A549 (cell line): ENCODE results near the gene AUTS2.

Experiments
- BHLHE40 ChIP-seq: IDR thresholded peaks from 2 replicates; pipeline ENCODE4 v1.6.1; 2012; ENCODE audit warnings: low read depth, low read length, inconsistent platforms
- ESRRA ChIP-seq: fragments of 150-350 bp; IDR thresholded peaks from 2 replicates; pipeline ENCODE4 v1.6.1; 2014; ENCODE audit warnings: mild to moderate bottlenecking, low read length, borderline replicate concordance
- HOXB5 ChIP-seq: fragments of 250-450 bp; sonication (Bioruptor Pico); IDR thresholded peaks from 2 replicates; pipeline ENCODE4 v1.5.0; 2020; ENCODE audit warnings: mild to moderate bottlenecking, moderate library complexity
- POLR2A ChIP-seq: IDR thresholded peaks from 2 replicates; pipeline ENCODE4 v1.6.1; 2012; ENCODE audit warnings: mild to moderate bottlenecking, low read length
- TF ChIP-seq, protein P1 (sequence below): fragments of >200 bp; sonication (Bioruptor Twin); formaldehyde crosslinking; IDR thresholded peaks from 3 replicates; pipeline ENCODE4 v1.5.1; 2016
- TF ChIP-seq, protein P2 (sequence below): IDR thresholded peaks from 2 replicates; pipeline ENCODE4 v1.6.1; 2012
- TF ChIP-seq, protein P3 (sequence below): IDR thresholded peaks from 2 replicates; pipeline ENCODE4 v1.6.1; 2012
- TF ChIP-seq, protein P4 (sequence below): fragments of >200 bp; sonication (Bioruptor Twin); formaldehyde crosslinking; IDR thresholded peaks from 3 replicates; pipeline ENCODE4 v1.6.1; 2016

DNA sequence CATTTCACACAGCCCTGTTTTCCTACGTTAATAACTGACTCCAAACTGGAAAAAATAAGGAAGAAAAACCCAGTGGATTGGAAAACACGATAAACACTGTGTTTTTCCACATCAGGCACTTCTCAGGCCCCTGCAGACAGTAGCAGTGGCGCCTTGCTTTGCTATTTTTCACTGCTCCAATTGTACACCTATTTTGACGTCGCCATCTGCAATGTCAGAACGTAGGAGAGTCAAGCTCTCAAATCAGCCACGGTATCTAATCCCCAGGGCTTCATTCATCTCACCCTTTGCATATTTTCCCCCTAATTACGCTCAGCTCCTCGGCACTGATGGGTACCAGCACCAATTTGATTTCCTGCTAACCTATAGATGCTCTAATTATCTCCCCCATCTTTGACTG is 1195.5 kb downstream of the AUTS2 start:
- no peak for TF ChIP-seq POLR2A
- TF ChIP-seq, protein P1, sequence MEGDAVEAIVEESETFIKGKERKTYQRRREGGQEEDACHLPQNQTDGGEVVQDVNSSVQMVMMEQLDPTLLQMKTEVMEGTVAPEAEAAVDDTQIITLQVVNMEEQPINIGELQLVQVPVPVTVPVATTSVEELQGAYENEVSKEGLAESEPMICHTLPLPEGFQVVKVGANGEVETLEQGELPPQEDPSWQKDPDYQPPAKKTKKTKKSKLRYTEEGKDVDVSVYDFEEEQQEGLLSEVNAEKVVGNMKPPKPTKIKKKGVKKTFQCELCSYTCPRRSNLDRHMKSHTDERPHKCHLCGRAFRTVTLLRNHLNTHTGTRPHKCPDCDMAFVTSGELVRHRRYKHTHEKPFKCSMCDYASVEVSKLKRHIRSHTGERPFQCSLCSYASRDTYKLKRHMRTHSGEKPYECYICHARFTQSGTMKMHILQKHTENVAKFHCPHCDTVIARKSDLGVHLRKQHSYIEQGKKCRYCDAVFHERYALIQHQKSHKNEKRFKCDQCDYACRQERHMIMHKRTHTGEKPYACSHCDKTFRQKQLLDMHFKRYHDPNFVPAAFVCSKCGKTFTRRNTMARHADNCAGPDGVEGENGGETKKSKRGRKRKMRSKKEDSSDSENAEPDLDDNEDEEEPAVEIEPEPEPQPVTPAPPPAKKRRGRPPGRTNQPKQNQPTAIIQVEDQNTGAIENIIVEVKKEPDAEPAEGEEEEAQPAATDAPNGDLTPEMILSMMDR: no peak
- TF ChIP-seq, protein P2, sequence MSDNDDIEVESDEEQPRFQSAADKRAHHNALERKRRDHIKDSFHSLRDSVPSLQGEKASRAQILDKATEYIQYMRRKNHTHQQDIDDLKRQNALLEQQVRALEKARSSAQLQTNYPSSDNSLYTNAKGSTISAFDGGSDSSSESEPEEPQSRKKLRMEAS: no peak
- TF ChIP-seq ESRRA: no peak
- TF ChIP-seq, protein P3, sequence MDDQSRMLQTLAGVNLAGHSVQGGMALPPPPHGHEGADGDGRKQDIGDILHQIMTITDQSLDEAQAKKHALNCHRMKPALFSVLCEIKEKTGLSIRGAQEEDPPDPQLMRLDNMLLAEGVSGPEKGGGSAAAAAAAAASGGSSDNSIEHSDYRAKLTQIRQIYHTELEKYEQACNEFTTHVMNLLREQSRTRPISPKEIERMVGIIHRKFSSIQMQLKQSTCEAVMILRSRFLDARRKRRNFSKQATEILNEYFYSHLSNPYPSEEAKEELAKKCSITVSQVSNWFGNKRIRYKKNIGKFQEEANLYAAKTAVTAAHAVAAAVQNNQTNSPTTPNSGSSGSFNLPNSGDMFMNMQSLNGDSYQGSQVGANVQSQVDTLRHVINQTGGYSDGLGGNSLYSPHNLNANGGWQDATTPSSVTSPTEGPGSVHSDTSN: no peak
- TF ChIP-seq, protein P4, sequence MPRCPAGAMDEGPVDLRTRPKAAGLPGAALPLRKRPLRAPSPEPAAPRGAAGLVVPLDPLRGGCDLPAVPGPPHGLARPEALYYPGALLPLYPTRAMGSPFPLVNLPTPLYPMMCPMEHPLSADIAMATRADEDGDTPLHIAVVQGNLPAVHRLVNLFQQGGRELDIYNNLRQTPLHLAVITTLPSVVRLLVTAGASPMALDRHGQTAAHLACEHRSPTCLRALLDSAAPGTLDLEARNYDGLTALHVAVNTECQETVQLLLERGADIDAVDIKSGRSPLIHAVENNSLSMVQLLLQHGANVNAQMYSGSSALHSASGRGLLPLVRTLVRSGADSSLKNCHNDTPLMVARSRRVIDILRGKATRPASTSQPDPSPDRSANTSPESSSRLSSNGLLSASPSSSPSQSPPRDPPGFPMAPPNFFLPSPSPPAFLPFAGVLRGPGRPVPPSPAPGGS: no peak
- TF ChIP-seq BHLHE40: no peak
- TF ChIP-seq HOXB5 (CRISPR knock-in tag): no peak
